CD4-positive, alpha-beta T cell treated with Interleukin-21 for 1 hour (primary cell): ENCODE results near the gene SLC35G6.
"Not testable (repeated sequence)": the region's sequence is repeated elsewhere in the genome, so short reads cannot be mapped to it uniquely, and the experiment has no call there.

ENCODE experiments used
- DNase-seq: peaks from one replicate; pipeline ENCODE4 v3.0.0-alpha.2; 2020

The SLC35G6 gene

DNA sequence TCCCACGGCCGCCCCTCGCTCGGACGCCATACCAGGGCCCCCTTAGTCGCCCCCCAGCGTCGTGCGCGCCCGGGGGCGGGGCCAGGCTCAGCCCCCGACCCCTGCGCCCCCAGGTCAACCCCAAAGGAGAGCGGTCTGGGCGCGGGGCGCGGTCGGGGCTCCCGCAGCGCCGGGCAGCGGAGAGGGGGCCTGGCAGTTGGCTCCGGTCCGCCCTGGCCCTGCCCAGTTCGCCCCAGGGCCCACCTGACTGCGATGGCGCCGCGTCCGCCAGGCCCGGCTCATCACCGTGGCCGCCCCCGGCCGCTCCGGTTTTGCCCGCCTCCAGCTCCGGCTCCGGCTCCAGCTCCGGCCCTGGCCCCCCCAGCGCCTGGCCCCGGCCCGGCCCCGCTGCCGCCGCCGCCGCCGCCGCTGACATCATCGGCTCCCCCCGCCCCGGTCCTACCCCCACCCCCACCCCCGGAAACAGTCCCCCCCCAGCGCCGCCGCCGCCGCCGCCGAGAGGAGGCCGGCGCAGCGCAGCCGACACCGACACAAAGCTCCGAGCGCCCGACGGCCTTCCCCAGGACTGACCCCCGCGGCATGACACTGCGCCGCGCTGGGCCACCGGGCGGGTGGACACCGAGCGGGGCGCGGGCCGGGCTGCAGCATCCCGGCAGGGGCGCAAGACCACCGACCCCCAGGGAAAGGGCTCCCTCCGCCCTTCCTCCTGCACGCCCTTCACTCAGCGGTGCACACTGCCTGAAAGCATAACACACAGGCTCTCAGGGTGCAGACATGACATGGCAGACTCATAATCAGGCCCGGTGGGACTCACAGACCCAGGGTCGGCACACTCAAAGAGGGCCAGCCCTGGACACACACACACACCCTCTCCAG, 1.8 kb upstream of the SLC35G6 start, which contains the start of gene ZBTB4:
Gene ZBTB4, minus strand, starts transcription at position 419 of the 876 bp plus-strand sequence. CDS start 12,830 bp downstream, outside the sequence.
- DNase-seq, result peak; percentile 80

DNA sequence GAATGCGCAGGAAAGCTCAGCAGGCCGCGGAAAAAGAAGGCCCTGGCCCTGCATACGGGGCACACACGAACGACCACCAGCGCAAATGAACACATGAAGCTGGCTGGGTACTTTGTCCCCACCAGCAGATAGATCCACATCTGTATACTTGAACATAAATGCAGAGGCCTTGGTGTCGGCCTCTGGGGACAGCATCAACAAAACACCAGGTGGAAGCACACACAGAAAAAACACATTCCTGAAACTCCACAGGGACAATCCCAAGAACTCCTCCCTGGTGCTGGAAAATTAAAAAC, 1.2 kb upstream of the SLC35G6 start:
- no peak for DNase-seq

DNA sequence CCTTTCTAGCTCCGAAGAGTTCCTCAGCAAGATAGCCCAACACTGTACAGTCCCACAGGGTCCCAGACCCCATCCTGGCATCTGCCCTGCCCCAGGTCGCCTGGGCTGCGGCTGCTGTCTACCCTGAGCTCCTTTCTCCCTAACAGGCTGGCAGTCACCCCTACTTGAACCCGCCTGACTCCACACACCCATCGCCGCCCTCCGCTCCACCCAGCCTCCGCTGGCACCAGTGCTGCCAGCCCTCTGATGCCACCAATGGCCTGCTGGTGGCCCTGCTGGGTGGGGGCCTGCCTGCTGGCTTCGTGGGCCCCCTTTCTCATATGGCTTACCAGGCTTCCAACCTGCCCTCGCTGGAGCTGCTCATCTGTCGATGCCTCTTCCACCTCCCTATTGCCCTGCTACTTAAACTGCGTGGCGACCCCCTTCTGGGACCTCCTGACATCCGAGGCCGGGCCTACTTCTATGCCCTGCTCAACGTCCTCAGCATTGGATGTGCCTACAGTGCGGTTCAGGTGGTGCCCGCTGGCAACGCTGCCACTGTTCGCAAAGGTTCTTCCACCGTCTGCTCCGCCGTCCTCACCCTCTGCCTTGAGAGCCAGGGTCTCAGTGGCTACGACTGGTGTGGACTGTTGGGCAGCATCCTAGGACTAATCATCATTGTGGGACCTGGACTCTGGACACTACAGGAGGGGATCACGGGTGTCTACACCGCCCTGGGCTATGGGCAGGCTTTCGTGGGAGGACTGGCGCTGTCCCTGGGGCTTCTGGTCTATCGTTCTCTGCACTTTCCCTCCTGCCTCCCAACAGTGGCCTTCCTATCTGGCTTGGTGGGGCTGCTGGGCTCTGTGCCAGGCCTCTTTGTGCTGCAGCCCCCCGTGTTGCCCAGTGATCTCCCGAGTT, 846 bp downstream of the SLC35G6 start:
- DNase-seq, result not testable (repeated sequence)

DNA sequence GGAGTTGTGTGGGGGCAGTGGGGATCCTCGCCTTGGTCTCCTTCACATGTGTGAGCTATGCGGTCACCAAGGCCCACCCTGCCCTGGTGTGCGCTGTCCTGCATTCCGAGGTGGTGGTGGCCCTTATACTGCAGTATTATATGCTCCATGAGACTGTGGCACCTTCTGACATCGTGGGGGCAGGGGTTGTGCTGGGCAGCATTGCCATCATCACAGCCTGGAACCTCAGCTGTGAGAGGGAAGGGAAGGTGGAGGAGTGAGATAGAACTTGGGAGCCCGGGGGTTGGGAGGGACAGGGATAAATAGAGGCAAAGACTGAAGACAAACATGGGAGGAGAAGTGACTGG, 1.5 kb downstream of the SLC35G6 start:
- DNase-seq, result not testable (repeated sequence)

DNA sequence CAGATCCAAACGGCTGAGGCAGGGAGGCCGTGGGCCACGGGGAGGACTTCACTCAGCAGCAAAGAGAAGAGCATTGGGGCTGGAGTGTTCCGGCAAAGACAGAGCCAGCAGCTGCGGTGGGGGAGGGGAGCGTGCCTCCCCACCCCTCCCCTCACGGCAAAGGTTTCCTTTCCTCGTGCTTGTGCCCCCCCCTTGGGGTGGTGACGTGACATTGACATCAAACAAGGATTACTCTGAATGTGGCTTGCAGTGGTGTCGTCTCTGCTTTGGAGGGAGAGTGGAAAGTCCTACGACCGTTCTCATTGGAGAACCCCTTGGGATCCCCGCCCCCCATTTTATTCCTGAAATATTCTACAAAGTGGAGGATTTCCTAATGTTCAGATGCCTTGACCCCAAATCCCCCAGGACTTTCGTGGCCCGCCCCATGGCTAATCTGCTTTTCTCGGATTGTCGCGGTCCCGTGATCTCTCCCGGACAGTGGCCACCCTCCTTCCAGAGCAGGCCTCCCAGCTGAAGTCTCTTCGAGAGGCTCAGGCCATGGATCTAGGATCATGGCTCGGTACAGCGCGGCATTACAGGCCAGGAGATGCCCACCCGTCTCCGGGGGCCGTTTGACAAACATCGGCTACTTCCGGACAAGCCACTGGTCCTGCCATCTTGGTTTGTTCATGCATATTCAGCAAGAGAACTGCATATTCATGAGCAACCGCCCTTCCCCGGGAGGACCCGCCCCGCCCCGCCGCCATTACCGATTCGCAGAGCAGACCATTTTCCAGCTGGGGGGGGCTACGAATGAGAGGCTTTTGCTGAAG, 2.2 kb downstream of the SLC35G6 start:
- peak; percentile 96 for DNase-seq

DNA sequence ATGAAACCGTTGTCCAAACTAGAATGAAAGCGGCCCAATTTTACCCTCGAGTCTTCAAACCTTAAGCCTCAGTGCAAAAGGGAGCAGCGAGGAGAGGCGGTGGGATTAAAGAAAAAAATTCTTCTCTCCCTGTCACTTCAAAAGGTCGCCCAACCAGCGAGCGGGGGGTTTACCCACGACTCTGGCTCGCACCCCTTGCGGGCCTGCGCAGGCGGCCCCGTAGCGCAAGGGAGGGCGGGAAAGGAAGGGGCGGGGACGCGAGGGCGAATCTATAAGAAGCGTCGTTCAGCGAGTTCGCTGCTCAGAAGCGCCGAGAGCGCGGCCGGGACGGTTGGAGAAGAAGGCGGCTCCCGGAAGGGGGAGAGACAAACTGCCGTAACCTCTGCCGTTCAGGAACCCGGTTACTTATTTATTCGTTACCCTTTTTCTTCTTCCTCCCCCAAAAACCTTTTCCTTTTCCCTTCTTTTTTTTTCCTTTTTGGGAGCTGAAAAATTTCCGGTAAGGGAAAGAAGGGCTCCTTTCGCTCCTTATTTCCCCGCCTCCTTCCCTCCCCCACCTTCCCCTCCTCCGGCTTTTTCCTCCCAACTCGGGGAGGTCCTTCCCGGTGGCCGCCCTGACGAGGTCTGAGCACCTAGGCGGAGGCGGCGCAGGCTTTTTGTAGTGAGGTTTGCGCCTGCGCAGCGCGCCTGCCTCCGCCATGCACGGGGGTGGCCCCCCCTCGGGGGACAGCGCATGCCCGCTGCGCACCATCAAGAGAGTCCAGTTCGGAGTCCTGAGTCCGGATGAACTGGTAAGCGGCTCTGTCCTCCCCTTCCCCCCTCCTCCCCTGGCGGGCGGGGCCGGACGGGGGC, 3.0 kb downstream of the SLC35G6 start, which contains the start of gene POLR2A:
Gene POLR2A, plus strand, starts transcription at position 300 of the 852 bp plus-strand sequence.
- DNase-seq, result peak; percentile 98

DNA sequence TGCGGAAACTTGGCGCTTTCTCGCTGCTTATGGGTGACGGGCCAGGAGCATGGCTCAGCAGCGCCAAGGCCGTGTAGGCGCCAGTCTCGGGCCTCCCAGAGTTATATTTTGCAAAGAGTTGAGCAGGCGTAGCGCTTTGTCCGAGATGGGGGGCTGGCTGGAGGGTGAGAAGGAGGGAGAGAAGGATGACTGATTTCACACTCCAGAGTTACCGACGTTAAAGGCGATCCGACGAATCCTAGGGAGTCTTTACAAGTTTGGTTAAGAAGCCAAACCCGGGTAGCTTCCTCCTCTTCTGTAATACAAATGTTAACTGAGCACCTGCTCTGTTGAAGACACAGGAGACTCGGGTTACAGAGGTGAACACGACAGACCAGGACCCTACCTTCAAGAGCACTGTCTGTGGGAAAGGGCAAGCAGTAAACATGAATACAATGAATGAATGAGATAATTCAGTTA, 3.7 kb downstream of the SLC35G6 start:
- DNase-seq, result no peak

DNA sequence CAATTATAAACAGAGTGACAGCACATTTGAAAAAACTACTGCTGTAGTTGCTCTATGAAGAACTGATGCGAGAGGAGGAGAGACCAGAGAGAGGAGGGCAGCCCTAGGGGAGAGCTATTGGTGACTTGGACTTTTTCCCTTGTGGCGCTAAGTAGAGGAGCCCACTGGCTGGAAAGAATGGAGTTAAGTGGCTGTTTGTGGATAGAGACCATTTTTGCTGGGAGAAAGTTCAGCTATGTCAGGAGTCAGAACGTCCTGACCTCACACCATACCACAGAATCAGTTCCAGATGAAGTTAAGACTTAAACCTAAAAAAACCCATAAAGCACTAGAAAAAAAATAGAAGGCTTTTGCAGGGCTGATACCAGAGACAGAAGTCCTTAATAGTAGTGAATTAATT, 4.9 kb downstream of the SLC35G6 start:
- no peak for DNase-seq

DNA sequence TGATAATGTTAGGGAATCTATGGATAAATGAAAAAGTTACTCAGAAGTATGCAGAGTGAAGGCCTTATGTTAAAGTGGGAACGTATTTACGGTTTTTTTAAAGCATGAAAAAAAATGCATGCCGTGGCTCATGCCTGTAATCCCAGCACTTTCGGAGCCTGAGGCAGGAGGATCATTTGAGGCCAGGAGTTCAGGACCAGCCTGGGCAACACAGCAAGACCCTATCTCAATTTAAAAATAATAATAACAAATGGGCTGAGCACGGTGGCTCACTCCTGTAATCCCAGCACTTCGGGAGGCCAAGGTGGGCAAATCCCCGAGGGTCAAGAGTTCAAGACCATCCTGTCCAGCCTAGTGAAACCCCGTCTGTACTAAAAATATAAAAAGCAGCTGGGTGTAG, 8.9 kb downstream of the SLC35G6 start:
- no peak for DNase-seq

DNA sequence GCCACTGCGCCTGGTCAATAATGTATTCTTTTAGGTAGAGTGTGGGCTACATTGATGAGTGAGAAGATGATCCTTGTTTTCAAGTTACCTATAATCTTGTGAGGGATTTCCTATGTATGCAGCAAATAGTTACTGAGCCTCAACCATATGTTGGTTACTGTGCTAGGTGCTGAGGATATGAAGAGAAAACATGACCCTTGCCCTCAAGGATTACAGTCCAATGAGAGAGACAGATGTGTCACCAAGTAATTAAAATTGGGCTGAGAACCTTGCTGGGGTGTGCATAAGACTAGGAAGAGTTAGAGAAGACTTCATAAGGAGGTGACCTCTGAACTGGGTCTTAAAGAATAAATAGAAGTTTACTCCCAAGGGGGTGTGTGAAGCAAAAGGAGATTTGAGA, 10.3 kb downstream of the SLC35G6 start:
- DNase-seq, result no peak

DNA sequence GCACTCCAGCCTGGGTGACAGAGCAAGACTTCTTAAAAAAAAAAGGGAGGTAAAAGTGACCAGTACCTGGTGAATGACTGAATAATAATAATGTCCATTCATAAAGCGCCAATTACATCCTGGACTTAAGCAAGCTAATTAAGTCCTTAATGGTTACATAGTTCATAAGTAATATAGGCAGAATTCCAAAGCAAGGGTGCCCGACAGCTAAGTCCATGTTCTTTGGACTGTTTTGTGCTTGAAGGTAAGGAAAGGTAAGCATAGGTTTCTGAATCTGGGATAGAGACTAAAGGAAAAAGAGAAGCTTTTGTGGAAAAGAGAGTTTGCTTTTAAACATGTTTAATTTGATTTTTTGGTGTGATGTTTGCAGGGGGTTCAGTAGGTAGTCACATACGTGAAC, 12.7 kb downstream of the SLC35G6 start:
- no peak for DNase-seq

DNA sequence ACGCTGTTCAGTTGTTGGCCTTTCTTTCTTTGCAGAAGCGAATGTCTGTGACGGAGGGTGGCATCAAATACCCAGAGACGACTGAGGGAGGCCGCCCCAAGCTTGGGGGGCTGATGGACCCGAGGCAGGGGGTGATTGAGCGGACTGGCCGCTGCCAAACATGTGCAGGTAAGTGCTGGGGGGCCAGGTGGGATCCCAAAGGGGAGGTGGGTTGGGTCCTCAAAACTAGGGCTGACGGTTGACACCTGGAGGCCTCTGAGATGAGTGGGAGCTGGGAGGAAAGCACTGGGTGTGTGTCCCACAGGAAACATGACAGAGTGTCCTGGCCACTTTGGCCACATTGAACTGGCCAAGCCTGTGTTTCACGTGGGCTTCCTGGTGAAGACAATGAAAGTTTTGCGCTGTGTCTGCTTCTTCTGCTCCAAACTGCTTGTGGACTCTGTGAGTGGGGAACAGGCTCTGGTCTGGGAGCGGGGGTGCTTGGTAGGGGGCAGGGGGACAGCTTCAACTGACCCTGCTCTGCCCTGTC, 14.7 kb downstream of the SLC35G6 start:
- no peak for DNase-seq

DNA sequence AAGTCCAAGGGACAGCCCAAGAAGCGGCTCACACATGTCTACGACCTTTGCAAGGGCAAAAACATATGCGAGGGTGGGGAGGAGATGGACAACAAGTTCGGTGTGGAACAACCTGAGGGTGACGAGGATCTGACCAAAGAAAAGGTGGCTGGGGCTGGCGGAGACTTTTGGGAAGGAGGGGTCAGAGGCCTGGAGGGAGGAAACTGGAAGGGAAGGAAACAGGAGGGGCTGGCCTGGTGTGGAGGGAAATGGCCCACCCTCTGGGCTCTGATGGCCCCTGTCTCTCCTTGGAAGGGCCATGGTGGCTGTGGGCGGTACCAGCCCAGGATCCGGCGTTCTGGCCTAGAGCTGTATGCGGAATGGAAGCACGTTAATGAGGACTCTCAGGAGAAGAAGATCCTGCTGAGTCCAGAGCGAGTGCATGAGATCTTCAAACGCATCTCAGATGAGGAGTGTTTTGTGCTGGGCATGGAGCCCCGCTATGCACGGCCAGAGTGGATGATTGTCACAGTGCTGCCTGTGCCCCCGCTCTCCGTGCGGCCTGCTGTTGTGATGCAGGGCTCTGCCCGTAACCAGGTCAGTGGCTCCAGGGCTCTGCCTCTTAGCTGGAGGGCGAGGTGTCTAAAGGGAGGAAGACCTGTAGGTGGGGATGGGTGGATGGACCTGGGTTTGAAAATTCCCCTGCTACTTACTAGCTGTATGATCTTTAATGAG, 15.4 kb downstream of the SLC35G6 start:
- DNase-seq, result no peak

DNA sequence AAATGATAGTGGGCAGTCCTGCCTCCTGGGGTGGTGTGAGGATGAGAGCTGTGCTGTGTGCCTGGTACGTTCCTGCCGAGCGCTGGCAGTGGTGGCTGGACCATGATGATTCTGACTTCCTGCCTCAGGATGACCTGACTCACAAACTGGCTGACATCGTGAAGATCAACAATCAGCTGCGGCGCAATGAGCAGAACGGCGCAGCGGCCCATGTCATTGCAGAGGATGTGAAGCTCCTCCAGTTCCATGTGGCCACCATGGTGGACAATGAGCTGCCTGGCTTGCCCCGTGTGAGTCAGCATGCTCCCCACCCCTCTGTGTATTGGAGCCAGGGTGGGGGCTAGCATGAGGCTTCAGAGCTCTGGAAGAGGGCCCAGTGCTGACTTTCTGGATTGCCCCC, 16.0 kb downstream of the SLC35G6 start:
- no peak for DNase-seq

DNA sequence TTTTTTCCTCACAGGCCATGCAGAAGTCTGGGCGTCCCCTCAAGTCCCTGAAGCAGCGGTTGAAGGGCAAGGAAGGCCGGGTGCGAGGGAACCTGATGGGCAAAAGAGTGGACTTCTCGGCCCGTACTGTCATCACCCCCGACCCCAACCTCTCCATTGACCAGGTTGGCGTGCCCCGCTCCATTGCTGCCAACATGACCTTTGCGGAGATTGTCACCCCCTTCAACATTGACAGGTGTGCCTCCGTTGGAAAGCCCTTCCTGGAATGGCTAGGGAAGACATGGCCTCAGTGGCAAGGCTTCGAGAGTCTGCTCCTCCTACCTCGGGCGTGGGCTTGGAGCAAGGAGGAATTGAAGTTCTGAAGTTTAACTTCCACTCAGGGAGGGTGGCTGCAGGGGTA, 16.4 kb downstream of the SLC35G6 start:
- DNase-seq, result no peak

DNA sequence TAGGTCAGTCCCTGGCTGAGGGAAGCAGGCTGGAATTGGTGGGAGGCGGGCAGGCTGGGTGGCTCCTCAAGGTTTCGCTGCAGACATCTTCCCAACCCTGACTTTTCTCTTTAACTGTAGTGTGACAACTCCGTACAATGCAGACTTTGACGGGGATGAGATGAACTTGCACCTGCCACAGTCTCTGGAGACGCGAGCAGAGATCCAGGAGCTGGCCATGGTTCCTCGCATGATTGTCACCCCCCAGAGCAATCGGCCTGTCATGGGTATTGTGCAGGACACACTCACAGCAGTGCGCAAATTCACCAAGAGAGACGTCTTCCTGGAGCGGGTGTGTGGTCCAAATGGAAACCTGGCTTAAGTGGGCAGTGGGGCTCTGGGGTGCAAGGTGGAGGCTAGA, 17.9 kb downstream of the SLC35G6 start:
- DNase-seq, result no peak

DNA sequence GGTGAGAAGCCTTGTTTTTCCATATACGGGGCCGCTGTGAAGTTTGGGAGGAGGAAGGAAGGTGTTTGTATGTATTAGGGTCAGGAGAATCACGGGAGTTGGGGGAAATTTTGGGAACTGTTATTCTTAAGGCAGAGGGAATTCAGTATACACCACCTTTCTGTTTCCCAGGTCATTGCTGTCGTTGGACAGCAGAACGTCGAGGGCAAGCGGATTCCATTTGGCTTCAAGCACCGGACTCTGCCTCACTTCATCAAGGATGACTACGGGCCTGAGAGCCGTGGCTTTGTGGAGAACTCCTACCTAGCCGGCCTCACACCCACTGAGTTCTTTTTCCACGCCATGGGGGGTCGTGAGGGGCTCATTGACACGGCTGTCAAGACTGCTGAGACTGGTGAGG, 20.5 kb downstream of the SLC35G6 start:
- DNase-seq, result no peak

DNA sequence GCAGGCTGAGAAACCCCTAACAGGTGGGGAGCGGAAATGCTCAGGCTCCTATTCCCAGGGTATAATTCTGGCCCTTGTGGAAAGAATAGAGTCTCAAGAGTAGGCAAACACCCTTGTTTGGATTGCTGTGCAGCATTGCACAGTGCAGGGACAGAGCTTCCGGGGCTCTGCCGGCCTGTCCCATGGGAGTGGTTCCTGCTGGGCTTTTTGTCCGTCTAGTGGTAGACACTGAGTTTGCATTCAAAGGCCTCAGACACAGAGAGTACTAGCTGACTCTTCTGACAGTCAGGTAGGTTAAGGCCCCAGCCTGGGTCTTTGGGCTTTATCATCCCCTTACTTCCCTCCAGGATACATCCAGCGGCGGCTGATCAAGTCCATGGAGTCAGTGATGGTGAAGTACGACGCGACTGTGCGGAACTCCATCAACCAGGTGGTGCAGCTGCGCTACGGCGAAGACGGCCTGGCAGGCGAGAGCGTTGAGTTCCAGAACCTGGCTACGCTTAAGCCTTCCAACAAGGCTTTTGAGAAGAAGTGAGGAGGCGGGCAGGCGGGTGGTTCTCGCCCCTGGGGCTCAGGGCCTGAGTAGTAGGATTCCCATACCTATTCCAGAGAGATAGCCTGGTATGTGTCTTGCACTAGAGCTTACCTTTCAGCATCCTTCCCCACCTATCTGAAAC, 21.1 kb downstream of the SLC35G6 start:
- no peak for DNase-seq

DNA sequence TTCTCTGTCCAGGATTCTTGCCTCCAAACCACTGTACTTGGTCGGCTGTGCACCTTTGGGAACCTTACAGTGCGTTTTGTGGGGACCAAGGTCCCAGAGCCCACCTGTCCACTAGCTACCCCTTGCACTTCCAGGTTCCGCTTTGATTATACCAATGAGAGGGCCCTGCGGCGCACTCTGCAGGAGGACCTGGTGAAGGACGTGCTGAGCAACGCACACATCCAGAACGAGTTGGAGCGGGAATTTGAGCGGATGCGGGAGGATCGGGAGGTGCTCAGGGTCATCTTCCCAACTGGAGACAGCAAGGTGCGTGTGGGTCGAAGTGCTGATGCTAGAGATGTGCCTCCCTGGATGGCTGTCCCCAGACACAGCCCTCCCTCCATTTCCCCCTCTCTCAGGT, 21.7 kb downstream of the SLC35G6 start:
- no peak for DNase-seq

DNA sequence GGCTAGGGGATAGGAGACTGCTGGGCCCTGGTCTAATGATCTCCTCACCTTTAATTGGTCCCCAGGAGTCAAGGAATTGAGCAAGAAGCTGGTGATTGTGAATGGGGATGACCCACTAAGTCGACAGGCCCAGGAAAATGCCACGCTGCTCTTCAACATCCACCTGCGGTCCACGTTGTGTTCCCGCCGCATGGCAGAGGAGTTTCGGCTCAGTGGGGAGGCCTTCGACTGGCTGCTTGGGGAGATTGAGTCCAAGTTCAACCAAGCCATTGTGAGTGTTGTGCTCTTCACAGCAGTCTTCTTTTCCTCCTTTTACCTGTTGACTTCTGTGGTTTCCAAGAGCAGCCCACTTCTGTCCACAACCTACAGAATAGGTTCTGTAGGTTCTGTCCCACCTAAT, 22.3 kb downstream of the SLC35G6 start:
- no peak for DNase-seq

DNA sequence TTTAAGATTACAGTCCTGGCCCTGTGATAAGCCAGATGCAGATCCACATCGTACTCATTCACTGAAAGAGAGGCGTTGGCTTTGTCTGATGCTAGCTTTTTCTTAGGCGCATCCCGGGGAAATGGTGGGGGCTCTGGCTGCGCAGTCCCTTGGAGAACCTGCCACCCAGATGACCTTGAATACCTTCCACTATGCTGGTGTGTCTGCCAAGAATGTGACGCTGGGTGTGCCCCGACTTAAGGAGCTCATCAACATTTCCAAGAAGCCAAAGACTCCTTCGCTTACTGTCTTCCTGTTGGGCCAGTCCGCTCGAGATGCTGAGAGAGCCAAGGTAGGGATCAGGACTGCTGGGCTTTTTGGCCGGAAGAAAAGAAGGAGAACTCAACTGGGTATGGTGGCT, 26.9 kb downstream of the SLC35G6 start:
- DNase-seq, result no peak
